NB4 (cell line): ENCODE data around the gene CREB1.

Source experiments
- CTCF ChIP-seq: IDR thresholded peaks from one replicate; pipeline ENCODE4 v1.5.1; 2012; ENCODE audit warnings: low read depth, low read length
- MAX ChIP-seq: IDR thresholded peaks from 2 replicates; pipeline ENCODE4 v1.6.1; 2011; ENCODE audit warnings: low read depth, low read length

- TF ChIP-seq CTCF = no peak
- no peak for TF ChIP-seq MAX
Observed at GRCh38 chr2:207584952-207585351, 55.2 kb downstream of the CREB1 start.
